Measurements from ENCODE around the gene TMEM266. TPM values are rescaled to one million over a fixed set of nuclear protein-coding genes. Genes with fewer than 3 reads are reported as not detected.

Gene TMEM266
- total and polyA plus RNA-seq, 2 of the 4 experiments (the other 2 are of a cell fraction), result not detected

DNA sequence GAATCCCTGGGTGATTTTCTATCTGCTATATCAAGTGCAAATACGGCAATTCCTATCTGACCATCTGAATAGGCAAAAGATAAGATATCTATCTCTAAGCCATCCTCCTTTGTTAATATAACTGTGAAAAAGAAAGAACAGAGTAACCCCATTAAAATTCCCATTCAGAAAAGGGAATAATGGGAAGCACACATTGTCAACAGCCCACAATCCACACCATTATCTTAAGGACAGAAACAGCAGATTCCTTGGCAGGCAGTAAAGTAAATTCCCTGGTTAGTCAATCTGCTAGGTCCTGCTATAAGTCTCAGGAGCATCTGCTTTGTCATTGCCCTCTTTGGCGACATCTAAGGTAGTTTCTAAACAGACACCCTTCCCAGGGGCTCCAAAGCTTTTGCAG lies 25.7 kb upstream of the TMEM266 start:
- Histone ChIP-seq H3K9me3 (ENCODE audit: control insufficient read depth, insufficient read depth, low read length) (no peaks in the 10 kb centered on the region), H3K36me3 (ENCODE audit: control insufficient read depth, insufficient read depth, low read length) (no peaks in the 10 kb centered on the region), H3K14ac (replicated peaks; ENCODE audit: low read depth, low read length) (no peak overlapping the region), H2AK9ac (replicated peaks; ENCODE audit: low read depth, low read length, poor library complexity) (no peak overlapping the region), H4K91ac (ENCODE audit: insufficient read depth, low read depth, low read length) (no peak overlapping the region), H3K18ac (ENCODE audit: low read depth, low read length) (no peak overlapping the region), H2BK20ac (ENCODE audit: low read depth, low read length) (no peak overlapping the region), H3K4ac (ENCODE audit: low read depth, low read length) (no peak overlapping the region), H3K79me1 (ENCODE audit: low read depth in 1 of 2, low read length in 2 of 2) (no peaks in the 10 kb centered on the region), H4K5ac (ENCODE audit: low read depth, low read length) (no peak overlapping the region), H3K27me3 (ENCODE audit: control insufficient read depth, insufficient read depth, low read length) (peaks cover 23% of the 10 kb centered on the region), H2BK5ac (ENCODE audit: low read depth, low read length, poor library complexity, severe bottlenecking) (no peak overlapping the region), H2AFZ (replicated peaks; ENCODE audit: low read length, poor library complexity) (no peak overlapping the region), H3K27ac (ENCODE audit: insufficient read depth, low read length) (no peak overlapping the region), H4K20me1 (ENCODE audit: insufficient read depth, low read length) (no peaks in the 10 kb centered on the region), H3K4me3 (ENCODE audit: insufficient read depth, low read depth, low read length) (no peak overlapping the region), H3K9me1 (ENCODE audit: insufficient read depth, low read length) (no peaks in the 10 kb centered on the region), H2BK15ac (ENCODE audit: low read depth, low read length) (no peak overlapping the region), H3K4me2 (ENCODE audit: low read depth, low read length) (no peak overlapping the region), H3K4me1 (ENCODE audit: control insufficient read depth, insufficient read depth, low read length) (no peaks in the 10 kb centered on the region), H2BK120ac (ENCODE audit: low read depth, low read length) (no peak overlapping the region), H4K8ac (ENCODE audit: low read depth in 2 of 2, low read length in 2 of 2) (no peak overlapping the region), H2AK5ac (ENCODE audit: low read depth, low read length) (no peak overlapping the region), H3K23ac (ENCODE audit: low read depth, low read length) (no peak overlapping the region), H3K56ac (ENCODE audit: extremely low read depth, insufficient read depth, low read length) (no peak overlapping the region), H3K9ac (ENCODE audit: low read depth, low read length) (no peak overlapping the region)
- ATAC-seq (ENCODE audit: low read depth) (no peak), DNase-seq (no peak)
- no CpG with 5 or more reads among the region's 2 CpGs for WGBS, 2 experiments (ENCODE audit: extremely low coverage in 2 of 2, insufficient read length in 1 of 2)
- TF ChIP-seq FOS (IDR thresholded peaks at IDR 0.05; ENCODE audit: low read depth, low read length) (no peak), MAFK (IDR thresholded peaks at IDR 0.05; ENCODE audit: low read depth, low read length) (no peak)
- BruUV-seq (replicated peaks), result no TSS peak
- in situ Hi-C loops (cut with MboI; ENCODE audit: low sequenced_read_pairs) (no loop called here), intact Hi-C loops (cut with micrococcal nuclease) (no loop called here), dilution Hi-C loops (cut with HindIII; ENCODE audit: low sequenced_read_pairs, unreplicated experiment) (no loop called here)
- ChIA-PET POLR2A (ENCODE audit: unreplicated experiment) (no interaction called here), CTCF (no interaction called here)
